NCI-H82 treated with DMSO at 0.1 percent for 48 hours (cell line): ENCODE measurements around the gene MBTPS2.
"Not testable (repeated sequence)": the region's sequence is repeated elsewhere in the genome, so short reads cannot be mapped to it uniquely, and the experiment has no call there.

ENCODE experiments used
- DNase-seq: peaks from one replicate; lab custom pipeline; 2025; ENCODE audit not compliant: unreplicated experiment; lab: John Stamatoyannopoulos, UW

The MBTPS2 gene

DNA sequence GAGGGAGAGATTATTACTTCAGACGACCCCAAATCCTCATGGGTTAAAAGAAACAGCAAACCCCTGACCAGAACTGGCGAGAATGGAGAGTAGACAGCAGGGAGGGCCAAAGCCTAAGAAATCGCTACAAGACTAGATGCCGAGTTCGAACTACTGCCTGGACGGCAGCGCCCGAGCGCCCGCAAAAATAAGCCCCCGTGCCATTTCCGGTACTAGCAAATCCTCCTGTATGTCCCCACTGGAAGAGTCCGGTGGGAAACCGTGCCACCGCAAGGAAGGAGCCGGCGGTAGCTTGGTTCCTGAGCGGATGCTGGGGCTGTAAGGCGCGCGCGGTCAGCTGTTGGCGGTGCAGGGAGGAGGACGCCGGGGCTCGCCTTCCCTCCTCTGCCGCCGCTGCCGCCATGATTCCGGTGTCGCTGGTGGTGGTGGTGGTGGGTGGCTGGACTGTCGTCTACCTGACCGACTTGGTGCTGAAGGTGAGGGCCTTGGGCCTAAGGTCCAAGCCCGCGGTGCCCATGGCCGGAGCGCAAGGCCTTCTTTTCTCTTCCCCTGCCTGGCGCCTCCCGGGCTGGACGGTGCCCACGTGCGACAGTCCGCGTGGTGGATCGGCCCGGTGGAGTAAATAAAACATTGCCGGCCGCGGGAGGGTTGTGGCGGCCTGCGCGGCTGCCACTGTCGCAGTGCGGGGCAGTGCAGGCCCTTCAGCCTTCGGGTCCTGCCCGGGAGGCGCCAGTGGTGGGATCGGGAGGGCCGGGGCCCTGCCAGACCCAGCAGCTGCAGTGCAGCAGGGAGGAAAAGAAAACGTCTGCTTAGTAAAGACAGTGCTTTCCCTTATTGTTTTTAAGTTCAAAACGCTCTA, at the start of gene MBTPS2:
Gene MBTPS2, plus strand, starts transcription at position 284 of the 859 bp plus-strand sequence. Its CDS starts 118 bp downstream, at position 402.
- peak; percentile 77 for DNase-seq

GRCh38 chrX:21798677-21799219, 40.7 kb upstream of the MBTPS2 start:
- no peak for DNase-seq

- DNase-seq = no peak
Observed at GRCh38 chrX:21799767-21800166, 39.6 kb upstream of the MBTPS2 start.

- peak; percentile 25 for DNase-seq
Observed at GRCh38 chrX:21800344-21800770, 39.1 kb upstream of the MBTPS2 start.

DNA sequence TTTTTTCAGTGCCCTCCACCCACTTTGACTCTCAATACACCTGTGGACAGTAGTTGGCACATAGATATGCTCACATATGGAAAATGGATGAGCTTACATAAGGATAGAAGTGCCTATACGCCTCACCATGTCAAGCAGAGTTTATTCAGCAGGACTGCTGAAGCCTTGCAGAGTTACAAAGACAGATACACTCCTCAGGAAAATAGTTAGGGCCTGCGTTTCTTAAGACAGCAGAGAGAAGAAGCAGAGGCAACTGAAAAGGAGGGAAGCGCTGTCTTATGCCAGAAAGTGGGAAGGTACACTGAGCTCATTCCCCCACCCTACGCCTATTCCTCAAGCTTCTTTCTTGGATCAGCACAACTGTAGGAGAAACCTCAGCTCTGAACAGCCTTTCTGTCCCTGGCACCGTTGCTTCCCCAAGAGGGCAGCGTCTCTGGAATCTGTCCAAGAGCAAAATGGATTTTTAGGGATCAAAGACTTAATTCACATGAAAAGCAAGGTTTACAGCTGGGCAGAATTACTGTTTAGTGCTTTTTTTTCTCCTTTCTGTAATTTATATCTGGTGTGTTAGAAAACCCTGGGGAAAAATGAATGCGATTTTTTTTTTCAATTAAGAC, 37.3 kb upstream of the MBTPS2 start:
- peak; percentile 35 for DNase-seq

GRCh38 chrX:21802839-21803238, 36.6 kb upstream of the MBTPS2 start:
- no peak for DNase-seq

- DNase-seq = no peak
Observed at GRCh38 chrX:21806691-21807090, 32.7 kb upstream of the MBTPS2 start.

GRCh38 chrX:21811832-21812231, 27.6 kb upstream of the MBTPS2 start:
- DNase-seq = no peak

DNA sequence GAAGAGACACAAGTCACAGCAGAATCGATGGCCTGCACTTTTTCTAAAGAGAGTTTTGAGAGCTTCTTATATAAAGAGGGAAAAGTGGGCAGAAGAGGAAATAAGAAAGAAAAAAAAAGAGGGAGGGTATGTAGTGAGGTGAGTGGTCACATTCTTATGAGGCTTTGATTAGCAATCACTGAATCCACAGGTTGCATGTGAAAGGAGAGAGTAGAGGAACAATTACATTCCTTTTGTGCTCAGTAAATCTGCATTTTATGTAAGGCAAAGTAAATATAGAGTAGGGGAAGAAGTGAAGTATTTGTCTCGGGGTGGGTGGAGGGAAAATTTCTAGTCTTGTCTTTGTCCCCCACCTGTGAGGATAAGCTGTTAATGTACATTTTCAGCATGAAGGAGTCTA, 26.8 kb upstream of the MBTPS2 start:
- no peak for DNase-seq

DNA sequence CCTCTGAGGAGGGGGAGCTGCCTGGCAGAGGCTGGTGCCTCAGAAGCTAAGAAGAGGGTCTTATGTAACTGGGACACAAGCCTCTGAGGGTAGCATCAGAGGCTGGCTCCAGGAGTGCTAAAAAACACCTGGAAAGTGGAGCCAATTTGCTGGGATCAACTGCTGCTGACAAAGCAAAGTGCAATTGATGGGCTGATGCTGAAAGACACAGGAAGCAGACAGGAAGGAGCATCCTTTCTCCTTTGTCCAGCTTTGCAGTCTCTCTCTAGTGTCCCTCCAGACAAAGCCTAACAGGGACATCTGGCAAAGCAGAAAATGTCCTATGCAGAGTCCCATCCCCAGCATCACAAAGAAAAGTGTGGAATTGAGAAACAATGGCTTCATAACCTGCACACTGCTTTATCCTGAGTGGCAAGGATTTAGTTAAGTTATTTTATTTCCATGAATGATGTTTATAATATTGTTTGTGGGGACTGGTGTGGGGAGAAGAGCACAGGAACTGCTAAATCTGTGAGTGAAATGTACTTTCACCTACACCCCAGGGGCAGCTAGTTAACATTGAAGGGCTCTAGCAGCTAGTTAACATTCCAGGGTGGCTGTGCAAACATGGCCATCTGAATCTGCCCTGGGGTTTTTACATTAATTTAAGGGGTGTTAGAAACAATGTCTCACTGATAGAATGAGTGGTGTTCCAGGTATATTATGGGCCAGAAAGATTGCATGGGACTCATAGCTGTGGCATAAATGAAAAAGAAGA, 25.6 kb upstream of the MBTPS2 start:
- DNase-seq = no peak

DNA sequence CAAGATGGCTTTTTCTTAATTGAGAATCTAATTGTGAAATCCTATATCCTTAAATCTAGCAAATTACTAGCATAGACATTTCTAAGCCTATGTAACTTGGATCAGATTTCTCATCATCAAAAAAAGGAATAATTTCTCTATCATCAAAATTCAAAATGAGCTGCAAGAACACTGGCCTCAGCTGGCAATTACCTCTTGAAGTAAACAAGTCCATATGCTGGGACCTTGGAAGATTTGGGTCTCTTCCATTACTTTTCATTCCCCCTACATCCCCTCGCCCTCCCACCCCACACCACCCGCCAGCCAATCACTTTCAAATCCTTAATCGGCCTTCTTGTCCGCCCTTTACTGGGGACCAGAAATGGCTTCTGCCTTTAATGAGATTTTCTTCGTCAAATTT, 23.3 kb upstream of the MBTPS2 start:
- no peak for DNase-seq

DNA sequence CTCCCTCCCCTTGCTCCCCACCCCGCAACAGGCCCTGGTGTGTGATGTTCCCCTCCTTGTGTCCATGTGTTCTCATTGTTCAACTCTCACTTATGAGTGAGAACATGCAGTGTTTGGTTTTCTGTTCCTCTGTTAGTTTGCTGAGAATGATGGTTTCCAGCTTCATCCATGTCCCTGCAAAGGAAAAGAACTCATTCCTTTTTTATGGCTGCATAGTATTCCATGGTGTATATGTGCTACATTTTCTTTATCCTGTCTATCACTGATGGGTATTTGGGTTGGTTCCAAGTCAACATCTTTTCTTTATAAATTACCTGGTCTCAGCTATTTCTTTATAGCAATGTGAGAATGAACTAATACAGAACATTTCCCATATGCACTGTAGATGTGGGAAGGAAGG, 19.2 kb upstream of the MBTPS2 start:
- not testable (repeated sequence) for DNase-seq

DNA sequence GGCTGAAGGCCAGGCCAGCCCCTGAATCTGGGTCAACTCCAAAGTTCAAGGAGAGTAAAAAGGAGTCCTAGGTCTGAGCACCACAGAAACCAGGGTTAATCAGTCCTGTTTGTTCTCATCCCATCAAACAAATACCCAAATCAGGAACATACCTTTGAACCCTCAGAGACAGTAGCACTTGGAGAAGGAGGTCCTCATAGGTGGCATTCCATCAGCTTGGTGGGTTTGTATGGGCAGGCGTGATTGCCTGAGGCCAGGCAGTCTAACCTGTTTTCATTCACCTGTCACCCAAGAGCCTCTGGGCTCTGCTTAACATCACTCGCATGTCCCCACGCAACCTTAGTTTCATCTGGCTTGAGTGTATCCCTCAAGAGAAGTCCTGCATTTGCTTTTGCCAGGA, 17.5 kb upstream of the MBTPS2 start:
- no peak for DNase-seq

- DNase-seq = no peak
Observed at GRCh38 chrX:21831496-21831895, 7.9 kb upstream of the MBTPS2 start.

- no peak for DNase-seq
Observed at GRCh38 chrX:21837056-21837455, 2.4 kb upstream of the MBTPS2 start.

DNA sequence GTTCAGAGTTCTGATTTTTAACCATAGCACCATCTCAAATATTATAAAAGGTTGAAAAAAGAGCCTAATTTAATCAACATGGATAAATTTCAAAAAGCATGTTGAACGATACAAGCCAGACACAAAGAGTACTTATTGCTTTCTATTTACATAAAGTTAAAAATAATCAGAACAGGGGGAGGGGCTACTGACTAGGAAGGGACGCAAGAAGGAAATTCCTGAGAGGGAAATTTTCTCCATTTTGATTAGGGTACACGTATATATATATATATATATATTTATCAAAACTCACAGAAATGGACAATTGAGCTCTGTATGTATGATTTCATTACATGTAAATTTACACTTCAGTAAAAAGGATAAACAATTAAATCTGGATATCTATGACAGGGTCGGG, 482 bp upstream of the MBTPS2 start:
- DNase-seq = no peak

GRCh38 chrX:21840193-21840545, 752 bp downstream of the MBTPS2 start:
- no peak for DNase-seq

DNA sequence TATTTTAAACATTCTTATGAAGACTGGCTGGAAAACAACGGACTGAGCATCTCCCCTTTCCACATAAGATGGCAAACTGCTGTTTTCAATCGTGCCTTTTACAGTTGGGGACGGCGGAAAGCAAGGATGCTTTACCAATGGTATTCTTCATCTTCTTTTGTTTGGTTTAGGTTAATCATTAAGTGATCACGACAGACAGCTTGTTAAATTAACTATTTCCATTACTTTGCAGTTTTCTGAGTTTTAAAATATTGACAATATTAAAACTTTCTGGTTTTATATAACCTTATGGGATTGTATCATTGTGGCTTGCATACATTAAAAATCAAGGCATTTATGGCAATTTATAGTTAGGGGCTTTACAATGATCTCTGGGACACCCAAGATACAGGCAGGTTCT, 3.8 kb downstream of the MBTPS2 start:
- no peak for DNase-seq

GRCh38 chrX:21845096-21845495, 5.7 kb downstream of the MBTPS2 start:
- DNase-seq = no peak

GRCh38 chrX:21847342-21847741, 7.9 kb downstream of the MBTPS2 start:
- DNase-seq = peak; percentile 34

DNA sequence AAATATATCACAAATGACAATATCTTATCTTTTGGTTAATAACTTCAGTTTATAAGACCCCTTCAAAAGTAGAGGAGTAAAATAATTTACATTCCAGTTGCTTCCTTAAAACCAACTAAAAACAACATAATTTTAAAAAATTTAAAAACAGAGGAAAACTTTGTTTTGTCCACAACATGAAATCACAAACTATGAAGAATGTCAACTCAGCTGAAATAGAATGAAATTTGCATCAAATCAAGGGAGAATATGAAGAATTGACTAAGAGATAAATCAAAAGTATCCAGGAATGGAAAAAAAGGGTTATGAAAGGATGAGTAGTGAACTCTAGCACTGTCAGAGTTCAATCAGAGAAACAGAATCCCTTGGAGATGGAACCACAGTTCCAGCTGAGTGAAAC, 14.2 kb downstream of the MBTPS2 start:
- no peak for DNase-seq
